Measurements from ENCODE around the gene CBX7.

GRCh38 chr22:39091126-39092081 lies 61.1 kb downstream of the CBX7 start:
- TF ChIP-seq CTCF (IDR thresholded peaks at IDR 0.05): no peak
- TF ChIP-seq POLR2A (IDR thresholded peaks at IDR 0.05): no peak
- no peak for TF ChIP-seq EP300 (IDR thresholded peaks at IDR 0.05)
